Measurements from ENCODE around the gene LAMA2.

Gene LAMA2

DNA sequence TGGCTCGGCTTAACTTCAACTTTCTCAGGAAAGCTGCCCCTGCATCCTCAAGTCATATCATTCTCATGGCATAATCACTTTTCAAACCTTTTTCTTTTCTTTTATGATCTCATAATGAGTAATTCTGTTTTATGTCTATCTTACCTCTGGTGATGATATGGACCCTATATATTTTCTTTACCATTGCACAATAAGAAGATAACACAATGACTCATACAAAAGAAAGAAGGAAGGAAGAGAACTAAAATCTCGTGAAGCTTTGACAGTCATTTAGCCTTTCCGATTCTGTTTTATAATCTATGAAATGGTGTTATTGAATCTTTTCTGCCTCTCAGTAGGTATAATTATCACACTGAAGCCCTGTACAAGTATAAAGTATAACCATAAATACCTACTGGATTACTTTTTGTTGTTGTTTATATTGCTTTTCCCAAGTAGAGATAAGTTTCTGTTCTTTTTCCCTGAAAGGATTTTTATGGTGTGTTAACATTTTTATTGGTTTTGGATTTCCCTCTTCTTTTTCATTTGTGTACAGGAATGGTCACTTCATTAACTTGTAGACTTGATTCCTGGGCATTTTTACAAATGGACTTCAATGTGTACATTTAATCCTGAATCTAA, 300.9 kb downstream of the LAMA2 start:
- DNase-seq (ENCODE audit: low spot score) = no peak

DNA sequence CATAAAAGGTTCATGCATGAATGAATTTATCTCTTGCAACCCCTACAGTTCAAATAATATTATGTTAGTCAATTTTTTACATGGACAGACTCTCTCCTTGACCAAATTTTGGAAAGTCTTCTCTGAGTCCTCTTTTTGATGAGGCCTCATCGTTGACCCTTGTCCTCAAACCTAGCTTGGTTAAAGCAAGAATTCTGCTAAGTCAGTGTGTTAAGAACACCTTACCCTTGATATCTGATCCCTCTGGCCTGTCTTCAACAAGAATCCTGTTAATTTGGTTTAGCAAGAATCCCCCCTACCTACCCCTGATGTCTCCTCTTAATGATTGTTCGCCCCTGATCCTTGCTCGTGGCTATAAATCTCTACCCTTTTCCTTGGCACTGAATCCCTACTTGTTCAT, 301.4 kb downstream of the LAMA2 start:
- DNase-seq (ENCODE audit: low spot score) = no peak

DNA sequence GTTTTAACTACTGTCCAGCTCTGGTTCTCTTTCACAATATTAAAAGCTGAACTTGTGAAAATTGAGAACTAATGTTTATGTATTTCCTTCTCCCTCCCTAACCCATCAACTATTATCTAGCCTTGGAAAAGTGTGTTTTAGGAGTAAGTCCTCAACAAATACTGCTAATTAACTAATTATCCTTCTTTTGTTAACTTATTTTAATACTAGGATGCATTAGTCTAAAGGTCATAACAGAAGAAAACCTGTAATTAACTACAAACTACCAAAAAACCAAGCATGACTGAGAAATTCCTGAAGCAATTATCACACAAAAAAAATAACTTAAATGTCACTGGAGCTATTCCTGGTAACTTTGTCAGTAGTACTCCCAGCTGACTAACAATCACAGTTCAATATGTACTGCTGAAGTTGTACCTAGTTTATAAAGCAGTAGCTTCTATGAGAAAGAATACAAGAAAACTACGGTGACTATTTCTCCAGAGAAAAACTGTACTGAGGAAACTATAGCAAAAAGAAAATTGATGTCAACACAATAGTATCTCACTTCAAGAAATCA, 301.9 kb downstream of the LAMA2 start:
- no peak for DNase-seq (ENCODE audit: low spot score)

DNA sequence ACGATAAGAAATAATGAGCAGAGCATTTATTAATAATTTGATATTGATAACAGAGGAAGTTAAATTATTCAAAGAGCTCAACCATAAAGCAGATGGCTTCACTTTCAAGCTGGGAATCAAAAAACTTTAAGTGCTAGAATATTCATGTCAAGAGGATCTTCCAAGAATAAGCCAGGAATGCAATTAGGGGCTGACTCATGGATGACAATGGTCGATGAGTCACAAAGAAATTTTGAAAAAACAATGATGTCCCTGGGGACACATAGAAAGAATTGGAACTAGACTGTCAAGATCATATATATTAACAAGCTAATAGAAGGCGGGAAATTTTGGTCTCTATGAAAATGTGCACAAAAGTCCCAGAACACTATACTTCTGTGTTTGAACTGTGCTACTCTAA, 304.1 kb downstream of the LAMA2 start:
- DNase-seq (ENCODE audit: low spot score) = no peak

DNA sequence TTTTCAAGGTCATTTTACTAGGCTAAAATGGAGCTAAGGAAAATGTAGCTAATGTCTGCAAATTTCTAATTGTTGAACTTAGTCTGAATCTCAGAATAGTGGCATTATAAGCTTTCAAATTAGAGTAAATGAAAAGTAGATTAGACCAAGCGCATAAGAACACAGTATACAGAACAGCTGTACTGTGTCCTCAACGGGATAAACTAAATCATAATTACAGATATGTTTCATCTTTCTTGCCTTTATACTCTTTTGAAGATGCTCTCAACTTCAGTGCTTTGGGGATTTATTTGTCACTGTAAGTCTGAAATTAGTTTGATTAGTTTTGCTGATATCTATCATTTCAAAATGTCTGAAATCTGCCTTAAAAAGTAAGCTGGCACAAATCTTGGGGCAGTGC, 305.4 kb downstream of the LAMA2 start:
- DNase-seq (ENCODE audit: low spot score) = no peak

DNA sequence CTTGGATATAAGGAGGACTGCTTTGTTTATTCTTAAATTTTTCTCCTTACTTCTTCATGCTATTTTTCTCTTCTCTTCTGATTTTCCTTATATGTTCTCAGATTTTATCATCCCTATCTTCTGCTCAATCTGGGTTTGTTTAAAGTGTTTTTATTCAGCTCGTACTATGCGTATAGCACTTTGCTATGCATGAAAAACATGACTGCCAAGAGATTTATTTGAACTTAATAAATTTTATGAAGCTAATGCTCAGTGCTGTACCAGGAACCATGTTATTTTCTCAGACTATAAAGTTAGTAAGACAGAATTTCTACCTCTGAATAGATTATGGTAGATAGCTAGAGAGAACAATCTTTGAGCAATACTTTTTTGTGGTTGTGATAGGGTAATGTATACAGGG, 305.9 kb downstream of the LAMA2 start:
- no peak for DNase-seq (ENCODE audit: low spot score)

DNA sequence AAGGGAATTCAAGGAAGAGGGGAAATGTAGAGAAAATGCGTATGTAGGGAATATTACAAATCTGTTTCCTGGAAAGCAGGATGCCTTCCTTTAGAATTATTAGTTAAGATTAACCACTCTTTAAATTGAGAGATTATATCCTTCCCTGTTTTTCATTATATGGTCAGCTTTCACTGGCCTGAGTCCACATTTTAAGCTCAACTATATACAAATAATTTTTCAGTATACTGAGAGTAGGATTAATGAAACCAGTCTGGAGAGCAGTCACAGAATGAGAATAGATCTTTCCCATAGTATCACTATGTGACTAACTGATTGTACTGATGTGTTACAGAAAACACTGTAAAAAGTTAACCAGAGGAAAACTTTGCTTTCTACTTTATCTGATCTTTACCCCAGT, 306.3 kb downstream of the LAMA2 start:
- no peak for DNase-seq (ENCODE audit: low spot score)

DNA sequence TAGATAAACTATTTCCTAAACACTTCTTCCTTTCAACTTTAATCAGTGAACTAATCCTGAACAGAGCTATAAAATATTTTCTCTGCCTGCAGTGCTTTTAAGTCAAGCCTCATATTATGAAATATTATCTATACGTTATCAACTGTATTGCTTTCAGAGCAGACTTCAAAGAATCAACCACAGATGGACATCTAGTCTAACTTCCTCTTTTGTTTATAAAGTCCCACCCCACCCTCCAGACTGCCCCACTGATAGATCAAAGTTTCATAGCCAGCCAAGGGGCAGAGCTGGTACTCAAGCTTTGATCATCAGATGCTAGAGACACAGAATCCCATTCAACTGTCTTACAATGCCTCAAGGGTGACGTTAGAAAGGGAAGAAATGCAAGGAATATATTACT, 308.3 kb downstream of the LAMA2 start:
- no peak for DNase-seq (ENCODE audit: low spot score)

DNA sequence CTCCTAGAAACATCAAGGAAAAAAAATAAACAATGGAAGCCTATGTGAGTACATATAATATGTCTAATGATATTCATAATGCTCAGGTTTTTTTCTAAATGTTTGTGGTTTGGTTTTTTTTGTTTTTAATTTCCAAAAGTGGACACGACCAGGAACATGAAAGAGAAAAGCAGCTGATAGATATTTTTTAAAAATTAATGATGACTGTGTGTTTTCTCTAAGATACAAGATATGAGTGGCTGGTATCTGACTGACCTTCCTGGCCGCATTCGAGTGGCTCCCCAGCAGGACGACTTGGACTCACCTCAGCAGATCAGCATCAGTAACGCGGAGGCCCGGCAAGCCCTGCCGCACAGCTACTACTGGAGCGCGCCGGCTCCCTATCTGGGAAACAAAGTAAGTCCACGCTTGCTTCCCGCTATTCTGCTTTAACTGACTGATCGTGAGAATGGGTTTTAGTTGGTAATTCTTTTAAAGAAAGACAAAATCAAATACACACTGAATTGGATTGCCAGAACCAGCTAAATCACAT, 309.6 kb downstream of the LAMA2 start:
- DNase-seq (ENCODE audit: low spot score) = no peak

DNA sequence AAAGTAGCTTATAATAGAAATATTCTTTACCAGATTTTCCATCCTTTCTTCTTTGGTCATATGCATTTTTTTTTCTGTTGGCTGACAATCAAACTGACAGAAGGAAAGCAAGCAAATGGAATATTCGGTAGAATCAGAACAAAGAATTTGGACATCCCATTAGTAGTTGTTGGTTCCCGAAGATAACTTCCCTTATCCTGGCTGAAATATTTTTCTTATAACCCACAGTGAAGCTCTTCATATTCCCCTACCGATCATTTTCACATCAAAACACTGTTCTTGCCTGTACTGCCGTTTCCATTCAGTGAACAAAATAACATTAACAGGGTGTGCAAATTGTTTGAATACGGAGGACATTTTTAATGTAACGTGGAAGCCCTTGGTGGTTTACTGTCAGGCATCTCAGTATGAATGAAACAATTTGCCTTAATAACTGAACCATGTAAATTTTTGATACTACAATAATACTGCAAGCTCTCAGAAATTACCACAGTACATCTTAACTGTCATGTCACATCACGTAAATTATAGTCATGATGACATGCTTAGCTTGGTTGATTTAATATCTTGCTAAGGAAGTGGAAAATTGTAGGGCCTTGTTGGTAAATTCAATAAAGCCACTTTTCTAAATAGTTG, 311.5 kb downstream of the LAMA2 start:
- no peak for DNase-seq (ENCODE audit: low spot score)

DNA sequence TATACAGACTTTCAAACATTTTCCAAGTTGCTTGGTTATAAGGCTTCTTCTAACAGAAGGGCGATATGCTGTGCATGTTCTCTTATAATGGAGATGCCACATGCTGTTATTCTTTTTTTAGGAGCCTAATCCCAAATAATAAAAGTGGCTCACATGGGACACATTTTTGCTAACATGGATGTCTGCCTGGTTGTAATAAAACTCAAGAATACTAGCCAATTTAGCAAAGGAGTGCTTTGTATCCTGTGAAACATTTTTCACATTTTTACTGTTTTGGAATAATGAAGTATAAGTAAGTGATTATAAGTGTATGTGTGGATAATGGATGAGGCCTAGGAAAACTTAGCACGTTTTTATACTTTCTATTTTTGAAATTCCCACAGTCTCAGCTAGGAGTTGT, 312.2 kb downstream of the LAMA2 start:
- DNase-seq (ENCODE audit: low spot score) = no peak

DNA sequence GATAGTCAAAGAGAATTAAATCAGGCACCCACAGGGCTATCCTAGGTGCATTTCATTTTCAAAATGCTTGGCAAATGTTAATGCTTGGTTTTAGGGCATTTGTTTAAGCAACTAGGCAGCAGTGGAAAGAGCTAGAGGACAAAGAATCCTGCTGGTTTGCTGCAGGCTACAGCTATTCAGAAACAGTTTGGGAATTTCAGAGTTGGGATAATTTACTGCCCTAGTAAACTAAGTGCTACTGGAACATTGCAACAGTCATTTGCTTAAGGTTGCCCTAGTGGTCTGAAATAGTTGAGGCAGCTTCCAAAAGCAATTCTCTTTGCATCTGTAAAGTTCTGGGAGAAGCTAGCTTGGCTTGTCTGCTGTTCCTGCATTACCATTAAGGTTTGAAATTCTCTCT, 312.7 kb downstream of the LAMA2 start:
- DNase-seq (ENCODE audit: low spot score) = no peak

DNA sequence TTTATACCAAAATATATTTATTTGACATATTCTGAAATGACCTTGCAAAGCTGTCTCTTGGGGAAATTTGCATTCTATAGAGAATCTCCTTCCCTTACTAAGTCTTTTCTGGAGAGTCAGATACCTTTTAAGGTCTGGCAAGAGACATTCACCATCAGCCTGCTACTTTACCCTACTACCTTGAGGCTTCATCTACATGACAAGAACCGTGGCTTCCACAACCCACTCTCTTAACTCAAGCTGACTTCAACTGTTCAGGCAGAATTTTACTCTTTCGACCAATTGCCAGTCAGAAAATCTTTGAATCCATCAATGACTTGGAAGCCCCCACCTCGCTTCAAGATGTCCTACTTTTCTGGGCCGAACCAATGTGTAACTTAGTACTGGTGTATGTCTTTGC, 314.2 kb downstream of the LAMA2 start:
- no peak for DNase-seq (ENCODE audit: low spot score)

DNA sequence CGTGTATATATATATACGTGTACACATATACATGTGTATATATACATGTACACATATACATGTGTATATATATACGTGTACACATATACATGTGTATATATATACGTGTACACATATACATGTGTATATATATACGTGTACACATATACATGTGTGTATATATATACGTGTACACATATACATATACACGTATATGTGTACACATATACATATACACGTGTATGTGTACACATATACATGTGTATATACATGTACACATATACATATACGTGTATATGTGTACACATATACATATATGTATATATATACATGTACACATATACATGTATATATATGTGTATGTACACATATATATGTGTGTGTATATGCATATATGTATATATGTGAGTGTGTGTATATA, 317.2 kb downstream of the LAMA2 start:
- no peak for DNase-seq (ENCODE audit: low spot score)

DNA sequence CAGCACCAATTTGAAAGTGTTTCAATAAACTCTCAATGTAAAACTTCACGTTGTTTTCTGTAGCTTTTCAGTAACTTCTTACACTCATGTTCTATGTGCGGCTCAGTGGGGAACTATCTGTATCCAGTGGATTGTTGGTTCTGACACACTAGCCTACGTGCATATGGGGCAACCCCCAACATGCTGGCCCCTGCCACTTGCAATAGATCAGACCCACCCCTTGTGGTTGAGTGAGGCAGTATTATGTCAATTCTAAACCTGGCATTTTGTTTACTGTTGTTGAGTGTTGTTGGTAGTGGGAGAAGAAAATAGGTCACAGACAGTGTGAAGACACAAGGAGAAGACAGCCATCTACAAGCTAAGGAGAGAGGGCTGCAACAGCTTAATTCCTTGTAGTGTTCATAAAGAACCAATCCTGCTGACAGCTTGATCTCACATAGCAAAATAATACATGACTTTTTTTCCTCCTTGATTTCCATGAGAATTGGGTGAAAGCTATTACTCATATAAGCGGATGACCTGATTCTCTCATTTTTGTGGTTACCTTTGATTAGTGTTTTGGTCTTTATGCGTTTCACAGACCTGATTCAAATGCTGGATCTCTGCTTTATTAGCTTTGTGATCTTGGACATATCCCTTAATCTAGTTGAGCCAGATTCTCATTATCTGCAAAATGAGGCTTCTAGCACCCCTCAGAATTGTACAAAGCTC, 320.4 kb downstream of the LAMA2 start:
- DNase-seq (ENCODE audit: low spot score) = no peak

DNA sequence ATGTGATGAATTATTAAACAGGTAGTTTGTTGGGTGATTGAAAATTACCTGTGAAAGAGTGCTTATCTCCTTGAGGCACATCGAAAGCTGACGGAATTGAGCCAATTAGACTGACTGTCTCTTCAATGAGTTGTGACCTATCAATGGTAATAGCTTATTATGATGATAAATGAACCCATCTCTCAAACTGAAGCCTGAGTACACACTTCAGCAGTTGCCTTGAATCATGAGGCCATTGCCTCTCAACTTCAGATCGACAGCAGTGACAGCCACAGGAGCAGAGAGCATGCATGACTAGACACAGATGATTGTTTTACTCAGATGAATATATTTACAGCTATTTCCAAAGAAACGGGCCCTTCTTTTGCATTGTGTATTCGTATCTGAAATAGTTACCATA, 323.9 kb downstream of the LAMA2 start:
- no peak for DNase-seq (ENCODE audit: low spot score)

DNA sequence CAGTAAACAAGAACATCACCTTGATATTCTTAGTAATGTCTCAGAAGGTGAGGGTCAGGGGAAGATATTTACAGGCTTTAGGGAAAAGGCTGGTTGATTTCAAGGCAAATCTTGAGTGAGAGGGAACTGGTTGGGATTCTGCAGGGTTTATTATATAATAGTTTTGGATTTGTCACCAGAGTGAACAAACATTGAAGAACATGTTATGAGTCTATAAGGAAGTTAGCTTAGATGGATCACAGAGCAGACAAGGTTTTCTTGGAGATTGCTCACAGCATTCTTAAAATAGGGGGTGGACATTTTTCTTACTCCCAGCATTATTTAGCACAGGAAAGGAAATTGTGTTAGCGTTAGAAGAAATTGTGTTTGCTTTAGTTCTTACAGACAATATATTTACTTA, 324.9 kb downstream of the LAMA2 start:
- DNase-seq (ENCODE audit: low spot score) = no peak

DNA sequence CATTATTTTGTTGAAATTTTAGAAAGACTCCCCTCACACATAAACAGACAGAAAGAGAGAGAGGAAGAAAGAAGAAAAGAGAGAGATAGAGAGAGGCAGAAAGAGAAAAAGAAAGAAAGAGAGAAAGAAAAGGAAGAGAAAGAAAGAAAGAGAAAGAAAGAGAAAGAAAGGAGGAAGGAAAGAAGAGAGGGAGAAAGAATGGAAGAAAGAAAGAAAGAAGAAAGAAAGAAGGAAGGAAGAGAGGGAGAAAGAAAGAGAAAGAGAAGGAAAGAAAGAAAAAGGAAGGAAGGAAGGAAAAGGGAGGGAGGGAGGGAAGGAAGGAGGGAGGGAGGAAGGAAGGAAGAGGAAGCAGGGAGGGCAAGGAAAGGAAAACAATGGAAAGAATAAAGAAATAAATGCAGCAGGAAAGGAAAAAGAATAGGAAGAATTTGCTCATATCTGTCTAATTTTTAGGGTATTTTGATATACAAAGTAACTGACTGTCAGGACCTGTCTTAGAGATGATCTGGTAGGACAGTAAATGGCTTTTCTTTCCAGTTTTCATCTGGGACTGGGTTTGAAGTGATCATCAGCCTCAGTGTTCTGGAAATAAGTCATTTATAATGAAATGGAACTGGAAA, 325.6 kb downstream of the LAMA2 start:
- no peak for DNase-seq (ENCODE audit: low spot score)

DNA sequence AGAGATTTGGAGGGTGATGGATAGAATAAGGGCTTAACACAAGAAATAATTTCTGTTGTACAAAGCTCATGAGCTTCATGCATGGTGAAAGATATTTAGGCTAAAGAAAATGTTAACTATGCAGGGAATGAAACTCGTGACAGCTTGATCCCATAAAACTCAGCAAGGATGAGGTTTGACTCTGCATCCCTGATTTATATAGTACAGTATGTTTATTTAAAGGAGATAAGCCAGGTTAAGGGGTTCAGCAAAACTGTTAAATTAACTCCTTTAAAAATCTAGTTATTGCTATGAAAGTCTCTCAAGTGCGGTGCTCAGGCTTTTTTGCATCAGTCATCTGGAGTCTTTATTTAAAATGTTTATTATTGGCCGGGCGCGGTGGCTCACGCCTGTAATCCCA, 326.4 kb downstream of the LAMA2 start:
- DNase-seq (ENCODE audit: low spot score) = no peak

DNA sequence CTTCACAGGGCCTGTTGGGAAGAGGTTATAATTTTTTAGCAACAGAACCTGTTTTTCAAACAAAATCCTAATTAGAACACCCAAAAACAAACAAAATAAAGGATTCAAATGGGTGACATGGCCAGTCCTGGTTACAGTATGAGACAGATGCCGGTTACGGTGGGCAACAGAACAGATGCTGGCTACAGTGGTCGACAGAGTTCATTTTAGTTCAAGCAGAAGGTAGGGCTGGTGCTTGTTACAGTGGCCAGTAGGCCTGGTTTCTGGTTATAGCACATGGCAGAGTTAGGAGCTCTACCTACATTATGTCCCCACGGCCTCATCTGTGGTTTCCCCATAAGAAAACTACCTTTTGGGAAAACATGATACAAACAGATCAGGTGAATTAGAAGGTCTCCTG, 327.7 kb downstream of the LAMA2 start:
- DNase-seq (ENCODE audit: low spot score) = no peak

DNA sequence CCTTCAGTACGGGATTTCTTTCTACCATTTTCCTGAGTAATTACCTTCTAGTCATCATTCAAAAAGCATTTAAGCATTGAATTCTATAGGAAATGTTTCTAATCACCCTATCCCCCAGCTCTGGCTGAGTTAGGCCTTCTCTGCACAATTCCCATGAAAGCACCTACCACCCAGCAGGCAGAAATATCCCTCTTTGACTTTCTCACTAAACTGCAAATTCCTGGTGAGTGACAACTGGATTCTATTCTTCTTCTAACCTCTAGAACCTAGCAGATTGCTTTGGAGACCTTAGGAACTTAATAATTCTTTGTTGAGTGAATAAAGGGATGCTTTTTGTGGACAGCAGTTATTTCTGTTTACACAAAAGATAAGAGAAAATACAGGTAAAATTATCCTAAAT, 328.7 kb downstream of the LAMA2 start:
- no peak for DNase-seq (ENCODE audit: low spot score)

DNA sequence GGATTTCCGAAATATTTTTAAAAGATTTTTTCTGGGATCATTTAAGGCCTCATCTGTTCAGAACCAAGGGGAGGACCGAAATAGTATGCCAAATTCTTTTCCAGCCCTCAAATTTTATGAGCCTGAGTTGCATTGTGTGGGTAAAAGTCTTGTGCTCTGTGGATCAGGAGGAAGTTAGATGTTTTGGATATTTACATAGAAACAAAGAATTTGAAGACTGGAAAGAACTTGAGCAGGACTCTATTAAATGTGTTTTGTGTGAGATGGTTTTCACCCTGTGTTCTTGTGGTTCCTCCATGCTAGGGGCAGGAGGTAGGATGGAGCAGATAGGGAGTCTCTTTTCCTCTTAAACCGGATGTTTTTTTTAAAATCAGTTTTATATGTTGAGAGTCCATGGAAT, 329.1 kb downstream of the LAMA2 start:
- DNase-seq (ENCODE audit: low spot score) = no peak

DNA sequence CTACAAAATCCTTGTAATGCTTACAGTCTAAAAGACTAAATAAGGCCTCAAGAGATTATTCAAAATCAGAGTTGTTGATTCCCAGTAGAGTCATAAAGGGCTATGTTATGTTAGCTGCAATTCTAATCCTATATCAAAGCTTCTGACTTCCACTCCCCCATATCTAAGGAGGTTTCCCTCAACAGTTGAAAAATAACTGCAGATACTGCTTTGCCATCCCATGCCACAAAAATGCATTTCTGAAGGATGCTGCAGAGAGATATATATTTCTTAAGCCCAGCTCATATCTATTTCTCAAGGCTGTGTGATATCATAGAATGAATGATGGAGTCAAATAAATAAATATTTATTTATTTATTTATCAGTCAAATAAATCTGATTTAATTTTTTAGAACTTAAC, 332.3 kb downstream of the LAMA2 start:
- no peak for DNase-seq (ENCODE audit: low spot score)
